A673 (cell line): ENCODE data around the gene ZFPL1.

Experiments
- EZH2 ChIP-seq: fragments of 200-600 bp; sonication (generic); IDR thresholded peaks from 2 replicates; pipeline ENCODE4 v1.6.1; 2017; ENCODE audit warnings: borderline replicate concordance, low read depth, mild to moderate bottlenecking, mixed read lengths, antibody characterized with exemption, low read length; ENCODE audit not compliant: poor library complexity, severe bottlenecking
- TF ChIP-seq, protein P1 (sequence below): fragments of 300-800, 200-600 bp; sonication (generic); conservative IDR thresholded peaks from 2 replicates; pipeline ENCODE4 v1.5.1; 2017; ENCODE audit warnings: low read depth, mild to moderate bottlenecking, antibody characterized with exemption, low read length, moderate library complexity, mixed read lengths

DNA sequence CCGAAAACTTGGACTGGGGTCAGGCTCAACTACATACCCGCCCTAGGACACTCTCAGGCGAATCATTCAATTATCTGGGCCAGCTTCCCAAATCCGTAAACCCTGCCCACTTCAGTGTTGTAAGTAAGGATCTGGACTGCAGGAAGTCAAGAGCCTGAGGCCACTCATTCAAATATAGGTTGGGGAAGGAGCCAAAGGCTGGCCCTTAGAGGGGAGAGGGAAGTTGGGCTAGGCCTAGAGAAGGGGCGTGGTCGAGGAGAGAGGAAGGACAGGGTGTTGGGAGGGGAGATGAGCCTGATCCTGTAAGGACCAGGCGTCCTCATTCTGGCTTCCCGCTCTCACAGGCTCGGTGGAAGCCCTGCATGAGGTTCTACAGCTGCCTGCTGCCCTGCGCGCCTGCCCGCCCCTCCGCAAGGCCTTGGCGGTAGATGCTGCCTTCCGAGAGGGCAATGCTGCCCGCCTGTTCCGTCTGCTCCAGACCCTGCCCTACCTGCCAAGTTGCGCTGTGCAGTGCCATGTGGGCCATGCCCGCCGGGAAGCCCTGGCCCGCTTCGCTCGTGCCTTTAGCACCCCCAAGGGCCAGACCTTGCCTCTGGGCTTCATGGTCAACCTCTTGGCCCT, 40.0 kb upstream of the ZFPL1 start:
- TF ChIP-seq, protein P1, sequence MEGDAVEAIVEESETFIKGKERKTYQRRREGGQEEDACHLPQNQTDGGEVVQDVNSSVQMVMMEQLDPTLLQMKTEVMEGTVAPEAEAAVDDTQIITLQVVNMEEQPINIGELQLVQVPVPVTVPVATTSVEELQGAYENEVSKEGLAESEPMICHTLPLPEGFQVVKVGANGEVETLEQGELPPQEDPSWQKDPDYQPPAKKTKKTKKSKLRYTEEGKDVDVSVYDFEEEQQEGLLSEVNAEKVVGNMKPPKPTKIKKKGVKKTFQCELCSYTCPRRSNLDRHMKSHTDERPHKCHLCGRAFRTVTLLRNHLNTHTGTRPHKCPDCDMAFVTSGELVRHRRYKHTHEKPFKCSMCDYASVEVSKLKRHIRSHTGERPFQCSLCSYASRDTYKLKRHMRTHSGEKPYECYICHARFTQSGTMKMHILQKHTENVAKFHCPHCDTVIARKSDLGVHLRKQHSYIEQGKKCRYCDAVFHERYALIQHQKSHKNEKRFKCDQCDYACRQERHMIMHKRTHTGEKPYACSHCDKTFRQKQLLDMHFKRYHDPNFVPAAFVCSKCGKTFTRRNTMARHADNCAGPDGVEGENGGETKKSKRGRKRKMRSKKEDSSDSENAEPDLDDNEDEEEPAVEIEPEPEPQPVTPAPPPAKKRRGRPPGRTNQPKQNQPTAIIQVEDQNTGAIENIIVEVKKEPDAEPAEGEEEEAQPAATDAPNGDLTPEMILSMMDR: no peak
- no peak for TF ChIP-seq EZH2
